HPDE6-E6E7 (cell line): ENCODE results near the gene CLEC9A.

ENCODE experiments used
- DNase-seq: peaks from one replicate; pipeline ENCODE4 v3.0.0; 2011; ENCODE audit warnings: missing footprints; ENCODE audit errors: extremely low spot score

CLEC9A gene

GRCh38 chr12:10067264-10067663 is 36.8 kb downstream of the CLEC9A start:
- DNase-seq = no peak

- no peak for DNase-seq
Observed at GRCh38 chr12:10067942-10068341, 37.5 kb downstream of the CLEC9A start.

GRCh38 chr12:10068644-10069043 is 38.2 kb downstream of the CLEC9A start:
- DNase-seq = no peak

GRCh38 chr12:10069099-10069498 is 38.6 kb downstream of the CLEC9A start:
- DNase-seq = no peak

GRCh38 chr12:10069976-10070375 is 39.5 kb downstream of the CLEC9A start:
- DNase-seq = no peak

- DNase-seq = no peak
Observed at GRCh38 chr12:10070380-10070779, 39.9 kb downstream of the CLEC9A start.

GRCh38 chr12:10072131-10072530 is 41.6 kb downstream of the CLEC9A start:
- no peak for DNase-seq

GRCh38 chr12:10073261-10073660 is 42.8 kb downstream of the CLEC9A start:
- DNase-seq = peak; percentile 4

- DNase-seq = no peak
Observed at GRCh38 chr12:10075451-10075850, 45.0 kb downstream of the CLEC9A start.

- no peak for DNase-seq
Observed at GRCh38 chr12:10082117-10082874, 51.8 kb downstream of the CLEC9A start.

- no peak for DNase-seq
Observed at GRCh38 chr12:10084733-10085132, 54.3 kb downstream of the CLEC9A start.

GRCh38 chr12:10086387-10086786 is 55.9 kb downstream of the CLEC9A start:
- DNase-seq = no peak

- DNase-seq = no peak
Observed at GRCh38 chr12:10088031-10088430, 57.5 kb downstream of the CLEC9A start.

GRCh38 chr12:10088955-10089900 is 58.7 kb downstream of the CLEC9A start:
- DNase-seq = no peak

- DNase-seq = no peak
Observed at GRCh38 chr12:10094646-10095395, 64.3 kb downstream of the CLEC9A start.

- DNase-seq = no peak
Observed at GRCh38 chr12:10095971-10096370, 65.5 kb downstream of the CLEC9A start.

- no peak for DNase-seq
Observed at GRCh38 chr12:10097521-10097920, 67.0 kb downstream of the CLEC9A start.

GRCh38 chr12:10098791-10099190 is 68.3 kb downstream of the CLEC9A start, which contains the start of gene CLEC1A:
TSS of gene CLEC1A (minus strand) at chr12:10098985. CDS start at chr12:10098922, 63 bp downstream.
- DNase-seq = no peak

- no peak for DNase-seq
Observed at GRCh38 chr12:10101042-10101579, 70.6 kb downstream of the CLEC9A start.

- DNase-seq = no peak
Observed at GRCh38 chr12:10101648-10102220, 71.3 kb downstream of the CLEC9A start.

GRCh38 chr12:10102322-10102721 is 71.8 kb downstream of the CLEC9A start:
- no peak for DNase-seq
